Heart left ventricle (tissue), 13 donors: ENCODE data around the gene CCDC50.

Experiments
- POLR2A ChIP-seq, 2 donors: fragments of 450-650 bp; IDR thresholded peaks; one replicate each; pipeline ENCODE4 v1.6.1; 2017; ENCODE audit warnings: antibody characterized with exemption in 2 of 2, mild to moderate bottlenecking in 2 of 2, moderate library complexity in 2 of 2
- TF ChIP-seq, protein P1 (sequence below), 12 donors: fragments of 200-600 bp; sonication (generic) in 4 of 12; IDR thresholded peaks; one replicate each; pipeline versions ENCODE4 v1.5.0 to v1.8.0; 2018 to 2022; ENCODE audit warnings: antibody characterized with exemption in 12 of 12, mild to moderate bottlenecking in 5 of 12
- donor health status: ischemic (EF 13 %, LVEDD 7.1; RV severe dilation, severe dysfunction).
- donor health status: DM: no; HTN: yes; CAD: no.
- donor health status: DM: no; HTN: no; CAD: no.
- donor health status: ischemic (EF 25% LVEDD 6.9; RV normal size, moderate dysfunction).
- donor health status: ischemic (EF 25% LVEDD 5.7; RV mildly dilated, moderate dysfunction).
- donor health status: ischemic (EF 35%, LVEDD 5.7; RV mildly dilated, moderate dysfunction).
- donor health status: nonischemic (EF 11% LVEDD 7.7; RV severe dilation, severe dysfunction).
- donor health status: DM: yes; HTN: yes; CAD: no.
- donor health status: PGD.
- donor health status: ischemic (EF 29% LVEDD 5.4; RV normal size, mild dysfunction).
- donor health status: nonischemic (EF 23%, LVEDD 6.1; RV moderate dilation, normal function).

- TF ChIP-seq, protein P1, sequence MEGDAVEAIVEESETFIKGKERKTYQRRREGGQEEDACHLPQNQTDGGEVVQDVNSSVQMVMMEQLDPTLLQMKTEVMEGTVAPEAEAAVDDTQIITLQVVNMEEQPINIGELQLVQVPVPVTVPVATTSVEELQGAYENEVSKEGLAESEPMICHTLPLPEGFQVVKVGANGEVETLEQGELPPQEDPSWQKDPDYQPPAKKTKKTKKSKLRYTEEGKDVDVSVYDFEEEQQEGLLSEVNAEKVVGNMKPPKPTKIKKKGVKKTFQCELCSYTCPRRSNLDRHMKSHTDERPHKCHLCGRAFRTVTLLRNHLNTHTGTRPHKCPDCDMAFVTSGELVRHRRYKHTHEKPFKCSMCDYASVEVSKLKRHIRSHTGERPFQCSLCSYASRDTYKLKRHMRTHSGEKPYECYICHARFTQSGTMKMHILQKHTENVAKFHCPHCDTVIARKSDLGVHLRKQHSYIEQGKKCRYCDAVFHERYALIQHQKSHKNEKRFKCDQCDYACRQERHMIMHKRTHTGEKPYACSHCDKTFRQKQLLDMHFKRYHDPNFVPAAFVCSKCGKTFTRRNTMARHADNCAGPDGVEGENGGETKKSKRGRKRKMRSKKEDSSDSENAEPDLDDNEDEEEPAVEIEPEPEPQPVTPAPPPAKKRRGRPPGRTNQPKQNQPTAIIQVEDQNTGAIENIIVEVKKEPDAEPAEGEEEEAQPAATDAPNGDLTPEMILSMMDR (IDR thresholded peaks at IDR 0.05): no peak
- TF ChIP-seq POLR2A (IDR thresholded peaks at IDR 0.05): no peak
Observed at GRCh38 chr3:191330530-191331048, 1.4 kb downstream of the CCDC50 start.
